GM23248 (cell line): ENCODE measurements around the gene GREM1. TPM values are rescaled to one million over a fixed set of nuclear protein-coding genes. Genes with fewer than 3 reads are reported as not detected.

Experiments
- DNase-seq: peaks from one replicate; pipeline ENCODE4 v3.0.0-alpha.2; 2015
- H2AFZ ChIP-seq: fragments of 200-600 bp; sonication (generic); 2 replicates; pipeline ENCODE4 v1.6.1; 2016; ENCODE audit warnings: antibody characterized with exemption
- H3F3A ChIP-seq: fragments of 200-600 bp; sonication (generic); 2 replicates; pipeline ENCODE4 v1.6.1; 2016; ENCODE audit warnings: mild to moderate bottlenecking, antibody characterized with exemption, mixed run types; ENCODE audit not compliant: insufficient read depth
- H3K27ac ChIP-seq: fragments of 200-600 bp; sonication (generic); 2 replicates; pipeline ENCODE4 v1.5.1; 2016; ENCODE audit warnings: mild to moderate bottlenecking
- H3K27me3 ChIP-seq: fragments of 200-600 bp; sonication (generic); replicated peaks from 2 replicates; pipeline ENCODE4 v1.6.1; 2016; ENCODE audit warnings: mild to moderate bottlenecking; ENCODE audit not compliant: insufficient read depth
- H3K36me3 ChIP-seq: fragments of 200-600 bp; sonication (generic); 2 replicates; pipeline ENCODE4 v1.6.1; 2016; ENCODE audit warnings: low read depth, mild to moderate bottlenecking
- H3K4me1 ChIP-seq: fragments of 200-600 bp; sonication (generic); 2 replicates; pipeline ENCODE4 v1.6.1; 2016; ENCODE audit warnings: mild to moderate bottlenecking; ENCODE audit not compliant: insufficient read depth
- H3K4me2 ChIP-seq: fragments of 200-600 bp; sonication (generic); one replicate; pipeline ENCODE4 v1.6.1; 2016; ENCODE audit warnings: mild to moderate bottlenecking; ENCODE audit not compliant: unreplicated experiment
- H3K4me3 ChIP-seq: fragments of 200-600 bp; sonication (generic); 2 replicates; pipeline ENCODE4 v1.5.1; 2016; ENCODE audit warnings: mild to moderate bottlenecking
- H3K79me2 ChIP-seq: fragments of 200-600 bp; sonication (generic); 2 replicates; pipeline ENCODE4 v1.6.1; 2016; ENCODE audit warnings: mild to moderate bottlenecking; ENCODE audit not compliant: insufficient read depth
- H3K9ac ChIP-seq: fragments of 200-600 bp; sonication (generic); 2 replicates; pipeline ENCODE4 v1.6.1; 2016; ENCODE audit warnings: mild to moderate bottlenecking
- H3K9me2 ChIP-seq: fragments of 200-600 bp; sonication (generic); 2 replicates; pipeline ENCODE4 v1.6.1; 2016; ENCODE audit warnings: mixed run types, mild to moderate bottlenecking, moderate library complexity; ENCODE audit not compliant: insufficient read depth
- H3K9me3 ChIP-seq: fragments of 200-600 bp; sonication (generic); one replicate; pipeline ENCODE4 v1.6.1; 2017; ENCODE audit warnings: low read depth
- H4K20me1 ChIP-seq: fragments of 200-600 bp; sonication (generic); 2 replicates; pipeline ENCODE4 v1.6.0; 2016; ENCODE audit not compliant: insufficient read depth
- EZH2 ChIP-seq: fragments of 200-600 bp; sonication (generic); IDR thresholded peaks from 2 replicates; pipeline ENCODE4 v1.6.1; 2018; ENCODE audit warnings: antibody characterized with exemption, mild to moderate bottlenecking; ENCODE audit not compliant: insufficient read depth, poor library complexity, severe bottlenecking
- EZH2phosphoT487 ChIP-seq: fragments of 200-600 bp; sonication (generic); IDR thresholded peaks from 2 replicates; pipeline ENCODE4 v1.6.1; 2018; ENCODE audit warnings: antibody characterized with exemption, moderate library complexity, mild to moderate bottlenecking, low read depth; ENCODE audit not compliant: insufficient read depth
- WGBS, 2 experiments: methylation state at CpG; one replicate each; pipeline ENCODE4 v1.1.6; 2015 to 2017; ENCODE audit warnings: low lambda C conversion rate in 2 of 2, low coverage in 1 of 2; ENCODE audit errors: missing lambda C conversion rate in 2 of 2; 5-methylcytosine and 5-hydroxymethylcytosine counted together
- in situ Hi-C: fragments of 300-500 bp; cut with MboI; formaldehyde crosslinking; loops from 2 replicates; pipeline ENCODE4 v1.15.0; 2020
- polyA plus RNA-seq: library from polyadenylated mRNA; unstranded; fragments of >200 nt; fragmentation: Nextera tagmentation; extraction: Ambion mirVana; gene quantifications from 2 replicates; pipeline ENCODE4 v1.2.1, GENCODE V29; 2016
- total RNA-seq: library from RNA; depleted of rRNA; stranded (reverse); fragments of >200 nt; shearing (Covaris generic); gene quantifications from 2 replicates; pipeline ENCODE4 v1.2.3, GENCODE V29; 2014

GREM1 gene
- total and polyA plus RNA-seq, 2 experiments from 2014 or later: 584 to 1,005 TPM

GRCh38 chr15:32739522-32740063 is 21.8 kb downstream of the GREM1 start:
- H3K27me3 ChIP-seq: no peaks in the 10 kb centered on the region
- peak; percentile 37 for DNase-seq
- H3K4me3 ChIP-seq: no peak overlapping the region
- no peak overlapping the region for H3K4me2 ChIP-seq
- peaks cover 10% of the 10 kb centered on the region for H3K4me1 ChIP-seq
- peaks cover 3% of the 10 kb centered on the region; the same call in 1 of the 2 replicates for H3K79me2 ChIP-seq
- H3K9ac ChIP-seq: no peak overlapping the region
- no peaks in the 10 kb centered on the region for H3K9me3 ChIP-seq
- in situ Hi-C loops: no loop called here
- no peak overlapping the region for H2AFZ ChIP-seq
- no peaks in the 10 kb centered on the region for H3K9me2 ChIP-seq
- H3K27ac ChIP-seq: peak overlapping the region; percentile 15; the same call in 1 of the 2 replicates
- H3F3A ChIP-seq: peaks cover 95% of the 10 kb centered on the region
- 93 to 100% methylated on average over 1 of the region's 1 CpG for WGBS, 2 experiments
- TF ChIP-seq EZH2 (no peak), EZH2phosphoT487 (no peak)
- no peaks in the 10 kb centered on the region for H4K20me1 ChIP-seq
- peaks cover 24% of the 10 kb centered on the region for H3K36me3 ChIP-seq

GRCh38 chr15:32743411-32744140 is 25.8 kb downstream of the GREM1 start:
- in situ Hi-C loops: no loop called here
- peaks cover 97% of the 10 kb centered on the region for H3F3A ChIP-seq
- H3K27me3 ChIP-seq: no peaks in the 10 kb centered on the region
- H3K27ac ChIP-seq: 0 out of 2 replicates have a peak overlapping the region, but pooled peaks have one; percentile 4
- H4K20me1 ChIP-seq: no peaks in the 10 kb centered on the region
- DNase-seq: peak; percentile 61
- no peak overlapping the region for H3K4me3 ChIP-seq
- no peaks in the 10 kb centered on the region for H3K9me2 ChIP-seq
- no peak overlapping the region for H2AFZ ChIP-seq
- peaks cover 41% of the 10 kb centered on the region for H3K4me1 ChIP-seq
- WGBS, 2 experiments: 29 to 32% methylated on average over 5 of the region's 5 CpGs
- H3K4me2 ChIP-seq: no peak overlapping the region
- no peaks in the 10 kb centered on the region for H3K9me3 ChIP-seq
- TF ChIP-seq EZH2phosphoT487: no peak
- TF ChIP-seq EZH2: no peak
- H3K36me3 ChIP-seq: no peaks in the 10 kb centered on the region
- no peak overlapping the region for H3K9ac ChIP-seq
- H3K79me2 ChIP-seq: no peaks in the 10 kb centered on the region

- 42 to 47% methylated on average over 4 of the region's 4 CpGs for WGBS, 2 experiments
- DNase-seq: peak; percentile 62
- H3K79me2 ChIP-seq: no peaks in the 10 kb centered on the region
- no peaks in the 10 kb centered on the region for H3K27me3 ChIP-seq
- peaks cover 41% of the 10 kb centered on the region for H3K4me1 ChIP-seq
- no peak for TF ChIP-seq EZH2
- TF ChIP-seq EZH2phosphoT487: no peak
- H2AFZ ChIP-seq: no peak overlapping the region
- no peaks in the 10 kb centered on the region for H4K20me1 ChIP-seq
- H3K9me2 ChIP-seq: no peaks in the 10 kb centered on the region
- in situ Hi-C loops: no loop called here
- H3K4me2 ChIP-seq: no peak overlapping the region
- no peak overlapping the region for H3K4me3 ChIP-seq
- H3K36me3 ChIP-seq: no peaks in the 10 kb centered on the region
- no peaks in the 10 kb centered on the region for H3K9me3 ChIP-seq
- peaks cover 74% of the 10 kb centered on the region for H3F3A ChIP-seq
- peak overlapping the region; percentile 19 for H3K9ac ChIP-seq
- peak overlapping the region; percentile 63 for H3K27ac ChIP-seq
These were observed 28.5 kb downstream of the GREM1 start for GRCh38 chr15:32746116-32746857.

- DNase-seq: peak; percentile 67
- Histone ChIP-seq H3K79me2 (no peaks in the 10 kb centered on the region), H2AFZ (peak overlapping the region; percentile 69), H3K4me2 (peak overlapping the region; percentile 36), H3K4me1 (peaks cover 40% of the 10 kb centered on the region), H3K9me2 (no peaks in the 10 kb centered on the region), H3F3A (peaks cover 62% of the 10 kb centered on the region), H3K9me3 (no peaks in the 10 kb centered on the region), H4K20me1 (no peaks in the 10 kb centered on the region), H3K27me3 (no peaks in the 10 kb centered on the region), H3K36me3 (no peaks in the 10 kb centered on the region), H3K27ac (peak overlapping the region; percentile 69), H3K9ac (peak overlapping the region; percentile 27; the same call in 1 of the 2 replicates), H3K4me3 (peak overlapping the region; percentile 8)
- in situ Hi-C loops: no loop called here
- no peak for TF ChIP-seq EZH2phosphoT487
- TF ChIP-seq EZH2: no peak
- WGBS, 2 experiments: 16 to 20% methylated on average over 4 of the region's 4 CpGs
These were observed 30.1 kb downstream of the GREM1 start for GRCh38 chr15:32747921-32748342.
